ENCODE data around the gene MAGEL2. TPM values are rescaled to one million over a fixed set of nuclear protein-coding genes. Genes with fewer than 3 reads are reported as not detected.

MAGEL2 gene
- not detected in 5 replicates for total RNA-seq (2022; extraction: Qiagen RNA extraction)

DNA sequence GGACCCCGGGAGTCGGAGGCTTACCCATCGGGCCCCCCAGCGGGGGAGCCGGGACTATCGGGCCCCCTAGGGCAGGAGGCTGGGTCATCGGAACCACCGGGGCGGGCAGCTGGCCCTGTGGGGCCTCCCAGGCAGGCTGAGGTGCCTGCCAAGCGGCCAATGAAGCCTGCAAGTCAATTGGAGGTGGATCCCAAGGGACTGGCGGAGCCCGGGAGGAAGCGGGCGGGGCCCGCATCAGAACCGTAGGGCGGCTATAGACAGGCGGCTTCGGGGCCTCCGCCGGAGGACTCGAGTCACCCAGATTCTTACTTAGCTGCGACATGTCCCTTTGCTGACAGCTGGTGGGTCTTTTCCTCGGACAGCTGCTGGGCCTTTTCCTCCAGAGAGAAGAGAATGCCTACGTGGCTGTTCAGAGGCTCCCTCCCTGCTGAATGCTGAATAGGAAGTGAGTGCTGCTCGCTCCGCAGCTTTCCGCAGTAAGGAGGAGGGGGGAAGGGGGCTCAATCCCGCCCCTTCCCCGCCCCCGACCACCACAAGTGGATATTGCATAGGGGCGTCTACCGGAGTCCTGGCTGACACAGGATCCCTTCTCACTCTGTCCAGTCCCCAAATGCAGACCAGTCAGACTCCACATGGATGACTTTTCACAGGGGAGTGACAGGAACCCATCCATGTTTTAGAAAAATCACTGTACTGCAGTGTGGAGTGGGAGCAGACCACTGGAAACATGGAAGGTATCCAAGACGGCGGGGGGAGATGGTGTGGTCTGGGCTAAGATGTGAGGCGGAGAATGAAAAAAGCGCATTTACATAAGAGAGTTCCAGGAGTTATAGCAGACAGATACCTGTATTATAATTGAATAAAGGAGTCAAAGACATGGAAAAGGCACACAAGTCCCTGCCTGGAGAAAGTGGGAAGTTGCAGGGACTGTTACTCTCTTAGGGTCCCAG, at the start of gene MAGEL2:
Gene MAGEL2 (minus strand): TSS at position 447 of the 950 bp plus-strand sequence. CDS start 125 bp downstream, at position 322.

DNA sequence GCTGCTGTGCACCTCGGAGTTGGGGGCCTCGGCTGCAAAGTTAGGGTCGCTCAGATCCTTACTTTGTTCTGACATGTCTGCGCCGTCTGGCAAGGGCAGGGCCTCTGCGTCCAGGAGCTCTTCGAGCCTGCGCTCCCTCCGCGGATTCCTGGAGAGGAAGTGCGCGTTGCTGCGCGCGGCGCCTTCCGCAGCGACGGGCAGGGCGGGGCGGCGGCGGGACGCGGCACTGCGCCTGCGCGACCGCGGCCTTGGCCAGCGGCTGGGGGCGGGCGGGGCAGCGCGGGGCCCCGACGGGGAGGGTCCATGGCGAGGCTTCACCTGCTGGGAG, 39.4 kb upstream of the MAGEL2 start, which contains the start of gene NDN:
Gene NDN (minus strand): TSS at position 163 of the 328 bp plus-strand sequence. CDS start 88 bp downstream, at position 75.

Other genes with a start within 250 kb of the MAGEL2 start
- not detected in 5 replicates for gene GOLGA6L2, start 200.6 kb downstream of the MAGEL2 start, total RNA-seq (2022; extraction: Qiagen RNA extraction)
- gene MKRN3, start 82.2 kb downstream of the MAGEL2 start, total RNA-seq (2022; extraction: Qiagen RNA extraction), result 1.6 to 2.8 TPM (median 2.2 TPM) in 5 replicates
- 0.05 to 0.12 TPM (median 0.06 TPM) in 3 of 5 replicates, not detected in the others for gene NDN, start 39.4 kb upstream of the MAGEL2 start, total RNA-seq (2022; extraction: Qiagen RNA extraction)